Ramos (cell line): Measurements from ENCODE around the gene SMCO2.

Source experiments
- in situ Hi-C: fragments of 300-500 bp; cut with MboI; formaldehyde crosslinking; loops from one replicate; pipeline ENCODE4 v1.14.3; 2022; ENCODE audit warnings: low sequenced_read_pairs; ENCODE audit not compliant: unreplicated experiment

SMCO2 gene

DNA sequence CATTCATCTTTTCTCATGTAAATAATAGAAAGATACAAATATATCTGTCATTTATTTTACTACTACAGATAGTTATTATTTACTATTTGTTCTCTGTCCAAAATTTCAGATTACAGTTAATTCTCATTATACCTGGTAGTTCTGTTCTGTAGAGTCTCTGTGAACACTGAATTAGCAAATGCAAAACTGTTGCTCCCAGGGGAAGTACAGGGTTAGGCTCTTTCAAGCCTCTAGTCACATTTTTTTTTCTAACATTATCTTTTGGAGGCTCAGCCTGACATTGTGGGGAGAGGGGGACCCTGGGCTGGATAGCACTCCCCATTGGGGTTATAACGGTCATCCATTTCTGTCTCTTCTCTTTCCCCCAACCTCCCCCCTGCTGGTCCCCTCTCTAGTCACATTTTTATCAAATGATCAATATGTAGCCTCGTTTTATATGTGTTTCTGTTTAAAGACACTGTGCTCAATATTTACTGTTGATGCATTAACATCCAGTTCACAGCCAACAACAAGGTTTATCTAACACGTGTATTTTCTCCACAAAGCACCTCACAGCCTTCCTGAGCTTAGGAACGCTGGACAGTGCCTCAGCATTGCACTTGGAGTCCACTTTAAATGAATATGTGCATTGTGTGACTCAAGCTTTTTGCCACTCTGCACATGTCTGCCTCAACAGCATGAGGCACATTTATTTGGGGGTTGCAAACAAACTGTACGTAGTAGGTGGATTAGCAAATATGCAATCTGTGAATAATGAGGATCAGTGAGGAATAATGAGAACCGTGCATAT, 4.7 kb downstream of the SMCO2 start:
- in situ Hi-C loops: no loop called here

DNA sequence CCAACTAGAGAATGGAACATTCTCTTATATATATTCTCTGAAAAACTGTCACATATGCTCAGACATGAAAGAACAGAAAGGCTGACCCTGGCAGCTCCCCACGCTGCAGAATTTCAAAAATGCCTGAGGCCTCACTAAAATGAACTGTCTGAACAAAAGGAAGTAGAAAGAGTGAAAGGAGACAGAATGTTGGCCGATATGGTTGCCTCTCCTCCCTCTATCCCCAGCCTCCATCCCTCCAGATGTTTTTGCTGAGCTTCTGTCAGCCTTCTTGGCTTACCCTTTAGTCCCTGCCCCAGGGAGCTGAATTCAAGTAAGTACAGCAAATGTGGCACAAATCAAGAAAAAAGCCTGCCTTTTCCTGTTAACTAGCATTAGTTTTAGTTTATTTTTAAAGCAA, 6.9 kb downstream of the SMCO2 start:
- in situ Hi-C loops: no loop called here

DNA sequence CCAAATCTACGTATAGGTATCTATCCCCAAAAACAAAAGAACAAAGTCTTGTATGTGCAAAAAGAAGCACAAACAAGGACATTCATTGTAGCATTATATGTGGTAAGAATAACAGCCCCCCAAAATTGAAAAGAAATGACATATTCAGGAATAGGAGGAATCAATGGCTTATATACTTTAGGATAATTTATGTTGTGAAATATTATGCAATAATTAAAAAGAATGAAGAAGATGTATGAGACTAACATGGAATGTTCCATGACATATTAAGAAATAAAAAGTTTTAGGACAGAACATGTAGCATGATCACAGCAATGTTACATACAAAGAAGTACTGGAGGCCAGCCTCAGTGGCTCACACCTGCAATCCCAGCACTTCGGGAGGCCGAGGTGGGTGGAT, 9.1 kb downstream of the SMCO2 start:
- in situ Hi-C loops: no loop called here

- in situ Hi-C loops: no loop called here
Measured at GRCh38 chr12:27456618-27457017, 10.1 kb downstream of the SMCO2 start.

GRCh38 chr12:27460471-27460978, 14.0 kb downstream of the SMCO2 start:
- in situ Hi-C loops: no loop called here

GRCh38 chr12:27462151-27462694, 15.7 kb downstream of the SMCO2 start:
- in situ Hi-C loops: no loop called here

DNA sequence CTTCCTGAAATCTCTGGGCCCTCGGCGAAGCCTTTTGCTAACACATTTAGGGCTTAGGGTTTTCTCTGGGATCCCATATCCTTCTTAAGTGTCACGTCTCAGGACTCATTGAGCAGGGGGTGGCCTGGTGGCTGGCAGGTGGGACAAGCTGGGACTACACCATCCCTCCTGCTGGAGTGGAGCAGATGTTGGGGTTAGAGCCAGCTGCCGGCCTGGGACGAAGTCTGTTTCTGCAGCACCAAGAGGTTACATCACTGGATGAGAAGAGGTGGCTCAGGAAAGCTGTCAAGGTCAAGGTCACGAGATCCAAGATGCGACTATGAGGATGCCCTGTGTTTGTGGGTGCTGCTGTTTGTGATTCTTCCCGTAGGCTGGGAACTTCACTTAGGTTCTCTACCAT, 16.3 kb downstream of the SMCO2 start:
- in situ Hi-C loops: no loop called here

GRCh38 chr12:27463511-27464219, 17.1 kb downstream of the SMCO2 start:
- in situ Hi-C loops: no loop called here

DNA sequence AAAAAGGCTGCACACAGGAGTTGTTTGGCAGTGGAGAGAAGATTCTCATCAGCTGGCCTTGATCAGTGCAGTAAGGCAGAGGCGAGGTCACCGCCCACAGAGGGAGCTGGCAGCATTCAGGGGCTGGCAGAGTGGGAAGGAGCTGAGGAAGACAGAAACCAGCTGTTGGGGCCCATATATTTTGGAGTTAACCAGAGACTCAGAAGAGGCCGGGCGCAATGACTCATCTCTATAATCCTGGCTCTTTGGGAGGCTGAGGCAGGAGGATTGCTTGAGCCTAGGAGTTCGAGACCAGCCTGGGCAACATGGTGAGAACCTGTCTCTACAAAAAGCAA, 17.7 kb downstream of the SMCO2 start:
- in situ Hi-C loops: no loop called here

DNA sequence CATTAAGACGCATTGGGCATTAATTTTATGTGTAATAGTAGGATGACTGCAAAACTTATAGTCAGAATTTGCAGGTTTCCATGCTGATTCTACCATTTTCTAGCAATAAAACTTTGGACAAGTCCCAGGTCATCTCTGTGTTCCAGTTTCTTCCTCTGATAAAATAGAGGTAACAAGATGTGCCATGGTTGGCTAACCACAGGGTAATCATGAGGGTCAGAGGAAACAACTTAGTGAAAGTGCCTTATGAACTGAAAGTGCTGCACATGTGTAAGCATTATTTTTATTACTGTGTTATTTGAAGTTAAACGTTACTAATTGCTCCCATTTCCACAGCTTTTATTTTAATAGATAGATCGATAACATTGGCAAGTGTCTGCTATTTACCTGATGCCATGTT, 21.1 kb downstream of the SMCO2 start:
- in situ Hi-C loops: no loop called here

- in situ Hi-C loops: no loop called here
Measured at GRCh38 chr12:27468241-27468640, 21.7 kb downstream of the SMCO2 start.

- in situ Hi-C loops: no loop called here
Measured at GRCh38 chr12:27469176-27469736, 22.7 kb downstream of the SMCO2 start.

GRCh38 chr12:27472604-27473003, 26.1 kb downstream of the SMCO2 start:
- in situ Hi-C loops: no loop called here

DNA sequence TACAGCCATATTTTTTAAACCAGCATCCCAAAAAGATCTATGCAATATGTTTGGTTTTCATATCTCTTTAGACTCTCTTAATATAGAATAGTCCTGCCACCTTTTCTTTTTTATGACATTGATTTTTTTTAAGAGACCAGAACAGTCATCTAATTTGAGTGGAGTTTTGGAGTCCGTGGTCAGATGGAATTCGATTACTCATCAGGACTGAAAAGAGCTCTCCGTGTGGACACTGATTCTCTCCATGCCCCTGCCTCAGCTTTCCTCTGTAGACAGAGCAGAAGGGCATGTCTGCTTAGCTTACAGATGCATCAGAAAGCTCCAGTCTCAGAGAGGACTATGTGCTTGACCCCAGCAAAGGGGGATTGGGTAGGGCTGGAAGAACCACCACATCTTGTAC, 27.8 kb downstream of the SMCO2 start:
- in situ Hi-C loops: no loop called here

- in situ Hi-C loops: no loop called here
Measured at GRCh38 chr12:27477049-27477448, 30.5 kb downstream of the SMCO2 start.

DNA sequence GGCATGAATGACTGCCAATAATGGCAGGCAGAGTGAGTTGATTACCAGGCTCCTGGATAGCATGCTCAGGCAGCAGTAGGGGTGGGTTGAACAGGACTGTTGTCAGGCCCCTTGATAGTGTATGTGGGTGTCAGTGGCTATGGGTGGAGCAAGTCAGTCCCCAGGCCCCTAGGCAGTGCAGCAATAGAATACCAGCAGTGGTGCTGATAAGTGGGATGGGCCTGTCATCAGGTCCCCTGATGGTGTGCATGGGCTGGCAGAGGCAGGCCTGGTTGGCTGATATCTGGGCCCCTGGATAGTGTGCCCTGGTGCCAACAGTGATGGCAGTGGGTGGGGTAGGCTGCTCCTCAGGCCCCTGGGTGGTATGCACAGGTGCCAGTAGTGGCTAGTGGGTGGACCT, 32.4 kb downstream of the SMCO2 start:
- in situ Hi-C loops: no loop called here

- in situ Hi-C loops: no loop called here
Measured at GRCh38 chr12:27480016-27480415, 33.5 kb downstream of the SMCO2 start.

DNA sequence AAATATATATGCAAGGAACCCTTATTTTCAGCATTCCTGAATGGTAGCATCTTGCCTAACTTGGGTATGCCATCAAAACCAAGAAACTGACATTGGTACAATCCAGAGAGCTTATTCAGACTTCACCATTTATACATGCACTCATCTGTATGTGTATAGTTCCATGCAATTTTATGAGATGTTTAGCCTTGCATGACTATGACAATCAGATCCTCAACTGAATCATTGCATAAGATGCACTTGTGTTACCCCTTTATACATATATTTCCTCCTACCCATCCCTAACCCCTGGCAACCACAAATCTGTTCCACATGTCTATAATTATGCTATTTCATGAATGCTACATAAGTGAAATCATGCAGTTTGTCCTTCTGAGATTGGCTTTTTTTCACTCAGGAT, 40.4 kb downstream of the SMCO2 start:
- in situ Hi-C loops: no loop called here

- in situ Hi-C loops: no loop called here
Measured at GRCh38 chr12:27488479-27488878, 41.9 kb downstream of the SMCO2 start.

GRCh38 chr12:27491226-27491625, 44.7 kb downstream of the SMCO2 start:
- in situ Hi-C loops: no loop called here

- in situ Hi-C loops: no loop called here
Measured at GRCh38 chr12:27493260-27493940, 46.9 kb downstream of the SMCO2 start.
